ENCODE data around the gene DNAJB6.

DNAJB6 gene

DNA sequence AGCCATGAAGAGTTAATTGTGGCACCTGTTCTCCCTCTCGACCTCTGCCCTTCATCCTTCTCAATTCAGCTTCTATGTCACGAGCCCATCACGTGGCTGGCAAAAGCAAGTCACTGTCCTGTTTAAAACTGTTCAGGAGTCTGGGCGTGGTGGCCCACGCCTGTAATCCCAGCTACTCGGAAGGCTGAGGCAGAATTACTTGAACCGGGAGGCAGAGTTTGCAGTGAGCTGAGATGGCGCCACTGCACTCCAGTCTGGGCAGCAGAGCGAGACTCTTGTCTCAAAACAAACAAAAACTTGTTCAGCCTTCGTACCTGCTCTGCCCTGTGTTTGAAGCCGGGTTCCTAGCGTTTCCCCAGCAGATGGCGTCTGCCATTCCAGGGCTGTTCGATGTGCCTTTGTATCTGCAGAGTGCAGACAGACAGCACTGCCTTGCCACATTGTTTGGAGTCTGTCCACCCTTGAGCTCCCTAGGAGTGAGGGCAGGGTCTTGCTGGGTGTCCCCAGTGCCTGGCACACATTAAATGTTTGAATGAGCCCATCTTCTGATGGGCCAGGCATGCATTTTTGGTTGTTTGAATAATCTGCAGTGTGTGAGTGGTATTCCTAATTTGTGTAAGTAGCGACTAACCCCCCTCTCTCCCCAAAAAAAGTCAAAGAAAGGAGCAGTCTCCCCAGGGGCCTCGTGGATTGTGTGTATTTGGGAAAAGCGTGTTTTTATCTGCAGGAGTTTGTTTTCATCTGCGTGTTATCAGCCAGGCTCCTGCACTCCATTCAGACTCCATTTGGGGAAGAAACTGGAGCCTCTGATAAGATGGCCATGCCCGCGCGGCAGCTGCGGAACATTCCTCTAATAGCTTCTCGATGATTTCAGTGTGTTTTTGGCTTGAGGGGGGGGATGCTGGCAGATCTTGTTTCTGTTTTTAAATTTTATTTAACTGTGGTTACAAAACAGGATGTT, 61.2 kb downstream of the DNAJB6 start:
- peak; percentile 83 for DNase-seq

GRCh38 chr7:157399086-157399687, 62.4 kb downstream of the DNAJB6 start:
- DNase-seq, result no peak

DNA sequence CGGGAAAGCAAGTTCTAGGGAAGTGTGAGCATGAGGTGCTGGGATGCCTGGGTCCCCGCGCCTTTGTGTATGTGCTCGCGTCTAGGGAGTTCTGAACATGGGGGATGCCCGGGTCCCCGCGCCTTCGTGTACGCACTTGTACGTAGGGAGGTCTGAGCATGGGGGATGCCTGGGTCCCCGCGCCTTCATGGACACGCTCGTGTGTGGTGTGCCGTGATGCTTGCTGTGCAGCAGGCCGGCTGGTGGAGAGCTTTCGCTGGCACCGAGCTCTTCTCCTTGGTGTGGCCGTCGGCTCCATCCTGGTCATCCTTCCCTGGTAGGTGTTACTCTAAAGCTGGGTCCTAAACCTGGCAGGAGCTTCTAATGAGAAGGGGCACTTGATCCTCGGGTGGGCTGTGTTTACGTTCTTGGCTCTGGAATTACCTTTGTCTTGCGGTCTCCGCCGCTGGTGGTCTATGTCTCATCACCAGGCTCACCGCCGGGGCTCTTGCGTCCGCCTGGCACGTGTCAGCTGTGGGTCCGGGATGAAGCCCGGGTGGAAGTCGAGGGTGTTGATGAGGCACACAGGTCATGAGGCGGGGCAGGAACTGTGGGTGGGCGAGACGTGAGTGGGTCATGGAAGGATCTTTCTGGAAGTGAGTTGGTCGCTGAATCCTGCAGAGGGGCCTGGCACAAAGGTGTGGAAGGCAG, 63.5 kb downstream of the DNAJB6 start:
- DNase-seq, result no peak

DNA sequence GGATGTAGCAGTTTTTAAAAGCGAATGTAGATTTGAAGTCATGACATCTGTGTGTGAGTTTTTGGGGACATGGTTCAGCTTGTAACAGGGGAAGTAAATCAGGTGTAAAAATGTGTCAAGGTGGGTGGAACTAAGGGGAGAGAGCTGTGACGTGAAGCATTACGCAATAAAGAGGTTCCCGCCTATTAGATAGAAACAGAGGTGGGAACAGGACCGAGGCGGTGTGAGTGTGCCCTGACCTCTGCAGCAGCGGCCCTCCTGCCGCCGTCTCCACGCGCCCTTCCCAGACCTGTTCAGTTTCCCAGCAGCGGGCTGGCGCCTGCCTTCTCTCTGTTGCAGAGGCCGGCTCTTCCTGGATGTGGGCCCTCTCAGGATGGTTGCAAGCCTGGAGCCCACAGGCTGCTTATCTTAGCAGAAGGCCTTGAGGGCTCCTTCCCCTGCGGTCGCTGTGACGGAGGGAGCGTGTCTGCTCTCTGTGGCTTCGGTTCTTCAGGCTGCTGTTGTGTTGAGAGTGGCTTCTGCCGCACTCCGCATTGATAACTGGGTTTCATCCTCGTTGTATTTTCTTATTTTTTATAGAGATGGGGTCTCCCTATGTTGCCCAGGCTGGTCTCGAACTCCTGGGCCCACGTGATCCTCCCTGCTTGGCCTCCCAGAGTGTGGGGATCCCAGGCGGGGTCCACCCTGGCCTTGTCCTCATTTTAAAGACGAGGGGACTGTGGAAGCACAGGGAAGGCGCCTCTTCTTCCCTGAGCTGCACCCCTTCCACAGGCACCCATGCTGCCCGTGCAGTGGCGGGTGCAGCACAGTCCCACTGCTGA, 65.0 kb downstream of the DNAJB6 start:
- DNase-seq, result no peak

DNA sequence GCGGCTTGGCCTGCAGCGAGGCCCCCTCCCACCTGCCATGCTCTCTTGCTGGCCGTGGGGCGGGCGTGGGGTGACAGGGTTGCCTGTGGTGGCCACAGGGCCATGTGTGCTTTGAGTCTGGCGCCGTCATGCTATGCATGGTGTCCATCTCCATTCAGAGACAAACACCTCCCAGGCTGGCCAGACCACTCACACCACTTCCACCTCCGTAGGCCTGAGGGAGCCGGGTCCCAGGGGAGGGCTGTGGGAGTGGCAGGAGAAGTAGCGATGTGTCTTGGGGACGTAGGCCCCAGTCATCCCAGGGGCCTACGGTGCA, 65.5 kb downstream of the DNAJB6 start:
- DNase-seq, result no peak

DNA sequence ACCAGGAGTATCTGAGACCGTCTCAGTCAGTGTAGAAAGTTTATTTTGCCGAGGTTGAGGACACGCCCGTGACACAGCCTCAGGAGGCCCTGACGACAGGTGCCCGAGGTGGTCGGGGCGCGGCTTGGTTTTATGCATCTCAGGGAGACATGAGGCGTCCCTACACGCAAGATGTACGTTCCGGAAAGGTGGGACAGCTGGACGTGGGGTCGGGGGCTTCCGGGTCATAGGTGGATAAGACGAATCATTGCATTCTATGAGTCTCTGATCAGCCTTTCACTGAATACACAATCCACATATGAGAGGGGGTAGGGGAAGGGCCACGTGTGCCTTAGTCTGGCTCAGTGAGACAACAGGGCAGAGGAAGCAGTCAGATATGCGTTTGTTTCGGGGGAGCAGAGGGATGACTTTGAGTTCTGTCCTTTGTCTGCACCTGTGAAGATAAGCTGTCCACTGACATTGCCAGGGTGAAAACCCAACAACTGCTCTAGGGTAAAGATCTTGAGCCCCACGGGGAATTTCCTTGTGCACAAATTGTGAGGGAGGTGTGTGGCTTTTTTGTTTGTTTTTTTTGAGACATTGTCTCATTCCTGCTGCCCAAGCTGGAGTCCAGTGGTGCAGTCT, 66.2 kb downstream of the DNAJB6 start:
- no peak for DNase-seq

- no peak for DNase-seq
These were observed 67.0 kb downstream of the DNAJB6 start for GRCh38 chr7:157403646-157404401.

GRCh38 chr7:157404845-157405481, 68.2 kb downstream of the DNAJB6 start:
- peak; percentile 85 for DNase-seq

- no peak for DNase-seq
These were observed 68.7 kb downstream of the DNAJB6 start for GRCh38 chr7:157405501-157405900.

DNA sequence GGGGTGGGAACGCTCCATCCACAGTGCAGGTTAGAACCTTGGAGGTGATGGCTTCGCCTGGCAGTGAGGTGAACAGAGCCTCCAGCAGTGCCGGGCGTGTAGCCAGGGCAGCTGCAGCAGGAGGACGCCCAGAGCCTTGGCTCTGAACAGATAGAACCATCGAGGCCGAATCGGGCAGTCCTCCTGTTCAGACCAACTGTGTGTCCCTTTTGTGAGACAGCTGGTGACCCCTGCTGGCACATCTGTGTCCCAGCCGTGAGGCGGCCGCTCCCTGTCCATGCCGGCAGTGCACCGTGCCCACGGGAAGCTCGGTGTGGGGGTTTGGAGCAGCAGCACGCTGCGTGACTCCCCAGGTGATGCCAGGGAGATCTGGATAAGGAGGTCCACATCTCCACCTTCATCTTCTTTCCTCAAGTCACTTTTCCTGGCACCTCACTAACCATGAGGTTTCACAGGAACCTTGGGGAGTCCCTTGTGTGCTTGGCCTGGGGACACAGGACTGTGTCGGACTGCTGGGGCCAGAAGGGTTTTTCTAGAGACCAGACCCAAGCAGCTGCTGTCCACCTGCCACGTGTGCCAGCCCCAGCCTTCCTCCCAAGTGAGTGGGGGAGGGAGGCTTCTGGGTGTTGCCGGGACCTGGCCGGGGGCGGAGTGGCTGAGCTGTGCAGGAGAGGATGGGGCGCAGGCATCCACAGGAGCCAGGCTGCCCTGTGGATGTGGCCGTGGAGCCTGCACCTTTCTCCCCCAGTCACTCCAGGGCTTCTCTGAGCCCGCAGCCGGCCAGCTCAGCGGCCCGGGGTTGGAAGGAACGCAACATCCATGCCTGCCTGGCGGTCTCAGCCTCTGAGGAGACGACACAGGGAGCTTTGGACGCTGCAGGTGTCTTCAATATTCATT, 69.4 kb downstream of the DNAJB6 start:
- DNase-seq, result peak; percentile 20

- no peak for DNase-seq
These were observed 70.2 kb downstream of the DNAJB6 start for GRCh38 chr7:157406971-157407370.

DNA sequence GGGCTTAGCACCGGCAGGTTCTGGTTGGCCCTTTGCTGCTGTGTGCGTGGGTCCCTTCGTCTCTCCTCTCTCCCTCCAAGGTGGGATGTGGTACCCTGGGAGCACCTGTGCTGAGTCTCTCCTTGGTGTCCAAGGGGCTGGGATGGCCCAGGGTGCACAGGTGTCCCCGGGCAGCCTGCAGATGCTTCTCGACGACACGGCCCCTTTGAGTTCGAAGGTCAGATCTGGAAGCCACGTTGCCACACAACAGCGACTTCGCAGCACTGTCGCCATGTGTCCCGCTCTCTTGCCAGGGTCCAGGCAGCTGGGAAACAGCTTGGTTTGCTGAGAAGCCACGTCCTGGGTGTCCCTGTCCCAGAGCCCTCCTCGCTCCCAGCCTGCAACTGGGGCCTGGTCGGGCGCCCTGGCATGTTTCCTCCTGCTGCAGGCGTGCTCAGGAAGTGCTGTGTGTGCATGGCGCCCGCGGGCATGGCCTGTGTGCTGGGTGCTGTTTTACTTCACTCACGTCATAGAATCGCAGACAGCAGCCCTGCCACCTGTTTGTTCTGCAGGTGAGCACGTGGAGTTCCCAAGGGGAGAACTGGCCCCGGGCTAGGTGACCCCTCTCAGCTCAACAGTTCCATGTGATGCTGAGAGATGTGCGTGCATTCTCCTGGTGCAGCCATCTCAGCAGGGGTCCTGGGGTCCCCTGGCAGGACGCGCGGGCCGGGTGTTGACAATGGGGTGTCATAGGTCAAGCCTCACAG, 70.9 kb downstream of the DNAJB6 start:
- no peak for DNase-seq

DNA sequence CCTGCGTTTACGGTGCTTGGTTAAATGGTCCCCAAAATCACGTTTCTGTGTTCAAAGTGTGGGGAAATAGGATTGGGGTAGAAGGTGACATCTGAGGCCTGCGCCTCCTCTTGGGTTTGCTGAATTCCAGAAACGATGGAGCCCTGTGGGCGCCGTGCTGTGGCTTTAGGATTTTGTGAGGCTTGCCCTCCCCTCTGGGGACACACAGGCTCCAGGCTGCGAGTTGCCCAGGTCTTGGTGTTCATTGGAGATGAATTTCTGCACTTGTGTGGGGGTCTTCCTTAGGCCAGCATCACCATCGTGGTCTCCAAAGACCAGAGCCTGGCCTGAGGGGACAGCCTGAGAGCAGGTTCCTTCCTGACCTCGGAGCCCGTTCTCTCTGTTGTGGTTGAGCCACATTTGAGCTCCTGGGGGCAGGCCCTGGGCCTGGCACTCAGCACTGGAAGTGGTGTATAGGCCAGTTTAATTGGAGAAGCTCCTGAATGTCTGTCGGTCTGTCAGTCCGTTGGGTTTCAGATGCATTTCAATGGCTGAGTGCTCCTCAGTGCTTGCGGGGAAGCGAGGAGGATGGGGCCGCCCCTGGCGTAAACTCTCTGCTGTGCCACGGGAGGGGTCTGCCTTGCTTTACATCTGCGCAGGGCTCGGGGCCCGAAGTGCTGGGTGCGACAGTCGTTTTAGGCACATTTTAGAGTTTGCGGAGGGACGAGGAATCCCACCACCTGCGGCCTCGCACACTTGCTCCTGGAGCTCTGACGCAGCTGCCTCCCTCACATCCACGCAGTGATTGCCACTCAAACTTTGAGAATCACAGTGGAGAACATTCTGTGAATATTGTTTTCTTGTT, 71.7 kb downstream of the DNAJB6 start:
- no peak for DNase-seq

DNA sequence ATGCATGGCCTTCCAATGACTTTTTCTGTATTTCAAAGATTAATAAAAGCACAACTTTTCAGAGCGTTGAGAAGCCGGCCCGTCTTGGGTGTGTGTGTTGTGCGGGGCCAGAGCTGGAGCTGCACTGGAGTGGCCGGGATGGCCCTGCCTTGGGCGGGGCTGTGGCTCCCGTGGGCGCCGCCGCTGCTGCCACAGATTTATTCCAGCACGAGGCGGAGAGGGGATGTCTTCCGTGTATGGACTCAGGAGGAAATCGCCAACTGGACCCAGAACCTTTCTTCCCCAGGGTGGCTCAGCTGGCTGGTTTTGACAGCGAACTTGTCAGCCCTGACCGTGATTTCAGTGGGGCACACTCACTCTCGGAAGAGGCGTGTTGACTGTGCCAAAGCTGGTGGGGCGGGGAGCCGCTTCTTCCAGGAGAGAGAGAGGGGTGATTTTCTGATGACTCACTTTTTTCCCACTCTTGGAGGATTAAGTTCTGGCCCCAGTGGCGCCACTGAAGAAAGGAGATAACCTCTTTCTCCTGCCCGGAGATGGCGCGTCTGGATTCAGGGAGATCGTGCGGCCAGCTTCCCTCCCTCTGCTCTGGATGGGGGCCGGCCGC, 72.4 kb downstream of the DNAJB6 start:
- peak; percentile 15 for DNase-seq

- no peak for DNase-seq
These were observed 73.2 kb downstream of the DNAJB6 start for GRCh38 chr7:157409753-157410727.

DNA sequence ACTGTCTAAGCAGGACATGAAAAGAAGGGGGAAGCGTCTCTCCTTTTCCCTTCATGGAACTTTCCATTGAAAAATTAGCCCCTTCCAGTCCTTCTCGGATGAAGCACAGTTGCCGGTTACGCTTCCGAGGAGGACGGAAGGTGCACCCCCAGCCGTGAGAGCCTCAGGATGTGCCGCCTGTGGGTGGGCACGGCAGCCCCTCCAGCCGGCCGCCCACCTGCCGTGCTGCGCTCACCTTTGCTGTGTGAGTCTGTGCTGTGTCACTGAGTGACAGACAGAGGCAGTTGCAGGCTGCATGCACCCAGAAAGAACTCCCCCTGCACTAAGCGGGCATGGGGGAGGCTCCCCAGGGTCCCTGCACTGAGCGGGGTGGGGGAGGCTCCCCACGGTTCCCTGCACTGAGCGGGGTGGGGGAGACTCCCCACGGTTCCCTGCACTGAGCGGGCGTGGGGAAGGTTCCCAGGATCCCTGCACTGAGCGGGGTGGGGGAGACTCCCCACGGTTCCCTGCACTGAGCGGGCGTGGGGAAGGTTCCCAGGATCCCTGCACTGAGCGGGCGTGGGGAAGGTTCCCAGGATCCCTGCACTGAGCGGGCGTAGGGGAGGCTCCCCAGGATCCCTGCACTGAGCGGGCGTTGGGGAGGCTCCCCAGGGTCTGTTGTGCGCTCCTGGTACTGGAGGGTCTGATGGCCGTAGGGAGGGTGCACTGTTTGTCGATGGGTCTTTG, 74.2 kb downstream of the DNAJB6 start:
- DNase-seq, result no peak

Measured in fibroblast of skin of right biceps (primary cell).